Effector memory CD4-positive, alpha-beta T cell (primary cell): ENCODE results near the gene NANOGP8.

Source experiments
- DNase-seq, 3 donors: peaks; one replicate each; pipeline ENCODE4 v3.0.0-alpha.2; 2020
- H3K27ac ChIP-seq: 2 replicates; pipeline ENCODE4 v1.7.0; 2013; ENCODE audit warnings: mild to moderate bottlenecking, low read length, moderate library complexity; ENCODE audit not compliant: insufficient read depth, poor library complexity, severe bottlenecking
- H3K27me3 ChIP-seq: replicated peaks from 2 replicates; pipeline ENCODE4 v1.7.0; 2013; ENCODE audit warnings: mild to moderate bottlenecking, low read length; ENCODE audit not compliant: insufficient read depth, control insufficient read depth, poor library complexity, severe bottlenecking
- H3K36me3 ChIP-seq: 2 replicates; pipeline ENCODE4 v1.7.0; 2013; ENCODE audit warnings: mild to moderate bottlenecking, low read length, moderate library complexity; ENCODE audit not compliant: control insufficient read depth, insufficient read depth
- H3K4me1 ChIP-seq: 2 replicates; pipeline ENCODE4 v1.7.0; 2013; ENCODE audit warnings: low read length, mild to moderate bottlenecking; ENCODE audit not compliant: control insufficient read depth, insufficient read depth, poor library complexity, severe bottlenecking
- H3K4me3 ChIP-seq: 2 replicates; pipeline ENCODE4 v1.7.0; 2013; ENCODE audit warnings: low read length, low read depth, mild to moderate bottlenecking; ENCODE audit not compliant: insufficient read depth, poor library complexity, severe bottlenecking
- H3K9me3 ChIP-seq: 2 replicates; pipeline ENCODE4 v1.7.0; 2013; ENCODE audit warnings: mild to moderate bottlenecking, low read length, moderate library complexity; ENCODE audit not compliant: control insufficient read depth

The NANOGP8 gene

DNA sequence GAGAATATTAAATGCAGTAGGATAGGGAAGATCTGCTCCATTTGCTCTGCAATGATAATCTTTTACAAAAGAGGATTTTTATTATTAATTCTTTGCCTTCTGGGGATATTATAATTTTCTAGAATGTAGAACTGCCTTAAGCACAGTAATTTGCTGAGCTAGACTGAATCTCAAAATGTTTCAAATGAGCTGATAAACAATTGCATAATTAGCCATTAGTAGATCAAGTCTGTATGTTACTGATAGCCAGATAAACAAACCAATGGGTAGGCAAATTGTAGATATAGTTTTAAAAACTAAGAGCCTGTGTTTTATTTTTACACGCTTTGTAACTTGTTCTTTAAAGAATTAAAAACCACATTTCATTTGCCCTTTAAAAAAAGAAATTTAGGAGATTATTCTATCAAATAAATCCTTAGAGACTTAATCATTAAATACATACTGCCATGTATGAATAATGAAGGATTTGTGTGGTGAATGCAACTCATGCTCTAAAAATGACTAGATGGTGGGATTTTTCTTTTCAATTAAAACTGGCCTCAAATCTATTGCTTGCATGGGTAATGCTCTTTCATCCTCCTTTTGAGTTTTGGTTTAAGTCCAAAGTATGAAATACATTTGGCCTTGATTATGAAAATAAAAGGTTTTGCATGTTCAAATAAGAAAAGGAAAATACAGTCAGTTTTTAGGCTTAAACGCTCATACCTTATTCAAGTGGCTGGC lies 32.6 kb upstream of the NANOGP8 start:
- no peak overlapping the region for H3K27ac ChIP-seq
- H3K9me3 ChIP-seq: no peaks in the 10 kb centered on the region
- no peaks in the 10 kb centered on the region for H3K4me1 ChIP-seq
- H3K36me3 ChIP-seq: no peaks in the 10 kb centered on the region
- no peak for DNase-seq
- H3K27me3 ChIP-seq: no peaks in the 10 kb centered on the region
- H3K4me3 ChIP-seq: no peak overlapping the region

DNA sequence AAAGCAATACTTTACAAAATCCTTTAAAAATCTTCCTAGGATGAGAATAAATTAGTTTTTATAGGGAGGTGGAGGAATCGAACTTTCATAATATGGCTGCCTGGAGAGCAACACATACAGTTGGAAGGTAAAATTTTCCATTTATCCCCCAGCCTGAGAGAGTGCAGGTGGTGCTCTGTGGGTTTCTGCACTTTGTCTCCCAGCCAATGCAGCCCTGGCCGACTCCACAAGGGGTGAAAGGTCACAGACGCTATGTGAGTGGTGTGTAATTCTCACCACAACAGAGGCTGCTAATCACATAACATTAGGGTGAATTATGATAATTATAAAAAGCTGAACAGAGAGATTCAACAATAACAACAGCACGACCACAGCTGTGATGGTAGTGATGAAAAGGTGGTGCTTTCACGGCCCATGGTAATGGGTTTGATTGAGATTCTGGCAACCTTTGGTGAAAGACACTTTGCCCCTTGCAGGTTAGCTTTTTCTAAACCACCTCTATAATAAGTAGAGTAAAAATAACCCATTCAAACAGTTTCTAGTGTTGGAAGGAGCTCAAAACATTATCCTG lies 30.1 kb upstream of the NANOGP8 start:
- Histone ChIP-seq H3K4me1 (no peaks in the 10 kb centered on the region), H3K9me3 (no peaks in the 10 kb centered on the region), H3K4me3 (no peak overlapping the region), H3K36me3 (no peaks in the 10 kb centered on the region), H3K27me3 (no peaks in the 10 kb centered on the region), H3K27ac (no peak overlapping the region)
- no peak for DNase-seq

DNA sequence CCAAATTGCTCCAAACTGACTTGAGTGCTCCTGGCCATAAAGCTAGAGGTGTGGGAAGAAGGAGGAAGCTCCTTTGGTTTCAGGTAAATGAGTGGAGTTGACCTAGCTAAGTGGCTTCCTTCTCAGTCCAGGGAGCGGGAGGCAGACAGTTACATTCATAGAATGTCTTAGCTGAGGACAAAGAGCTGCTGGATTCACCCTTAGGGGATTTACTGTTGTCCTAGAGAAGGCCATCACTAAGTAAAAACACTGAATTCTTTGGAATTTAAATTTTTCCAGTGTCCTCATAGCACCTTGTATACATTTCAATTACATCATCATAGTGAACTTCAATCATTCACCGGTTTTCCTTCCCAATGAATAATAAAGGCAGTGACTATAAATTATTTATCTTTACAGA lies 27.3 kb upstream of the NANOGP8 start:
- Histone ChIP-seq H3K4me1 (no peaks in the 10 kb centered on the region), H3K36me3 (no peaks in the 10 kb centered on the region), H3K27ac (no peak overlapping the region), H3K9me3 (no peaks in the 10 kb centered on the region), H3K4me3 (no peak overlapping the region), H3K27me3 (no peaks in the 10 kb centered on the region)
- DNase-seq: no peak

DNA sequence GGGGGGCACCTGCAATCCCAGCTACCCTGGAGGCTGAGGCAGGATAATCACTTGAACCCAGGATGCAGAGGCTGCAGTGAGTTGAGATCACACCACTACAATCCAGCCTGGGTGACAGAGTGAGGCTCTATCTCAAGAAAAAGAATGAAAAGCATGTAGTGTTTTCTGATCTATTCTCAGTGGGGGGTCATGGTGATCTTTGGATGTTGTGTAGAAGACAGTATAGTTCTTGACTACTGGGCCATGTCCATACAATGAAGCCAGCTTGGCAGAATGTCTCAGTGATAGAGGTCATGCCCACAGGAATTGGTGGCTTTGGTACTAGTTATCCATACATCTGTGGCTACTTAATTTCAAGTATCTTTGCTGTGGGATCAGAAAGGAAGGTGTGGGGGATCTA lies 26.8 kb upstream of the NANOGP8 start:
- H3K4me1 ChIP-seq: no peaks in the 10 kb centered on the region
- H3K27me3 ChIP-seq: no peaks in the 10 kb centered on the region
- no peak for DNase-seq
- H3K9me3 ChIP-seq: no peaks in the 10 kb centered on the region
- H3K4me3 ChIP-seq: no peak overlapping the region
- no peak overlapping the region for H3K27ac ChIP-seq
- H3K36me3 ChIP-seq: no peaks in the 10 kb centered on the region

DNA sequence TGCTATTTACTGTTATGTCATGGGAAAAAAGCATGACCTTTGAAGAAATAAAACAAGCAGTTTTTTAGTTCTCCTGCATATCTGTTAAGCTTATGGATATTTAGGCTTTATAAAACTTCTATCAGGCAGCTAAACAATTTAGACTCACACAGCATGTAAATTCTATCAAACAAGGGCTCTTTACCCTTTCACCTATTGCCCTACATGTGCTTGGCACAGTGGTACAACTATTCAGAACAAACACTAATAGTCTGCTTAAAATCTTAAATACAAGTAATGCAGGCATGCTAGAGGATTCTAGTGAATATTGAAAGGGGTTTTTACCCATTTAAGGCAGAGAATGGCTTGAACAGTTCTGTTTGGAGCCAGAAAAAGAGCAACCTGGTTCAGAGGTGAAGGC lies 23.4 kb upstream of the NANOGP8 start:
- Histone ChIP-seq H3K9me3 (no peaks in the 10 kb centered on the region), H3K4me1 (no peaks in the 10 kb centered on the region), H3K27ac (no peak overlapping the region), H3K4me3 (no peak overlapping the region), H3K27me3 (no peaks in the 10 kb centered on the region), H3K36me3 (no peaks in the 10 kb centered on the region)
- no peak for DNase-seq

DNA sequence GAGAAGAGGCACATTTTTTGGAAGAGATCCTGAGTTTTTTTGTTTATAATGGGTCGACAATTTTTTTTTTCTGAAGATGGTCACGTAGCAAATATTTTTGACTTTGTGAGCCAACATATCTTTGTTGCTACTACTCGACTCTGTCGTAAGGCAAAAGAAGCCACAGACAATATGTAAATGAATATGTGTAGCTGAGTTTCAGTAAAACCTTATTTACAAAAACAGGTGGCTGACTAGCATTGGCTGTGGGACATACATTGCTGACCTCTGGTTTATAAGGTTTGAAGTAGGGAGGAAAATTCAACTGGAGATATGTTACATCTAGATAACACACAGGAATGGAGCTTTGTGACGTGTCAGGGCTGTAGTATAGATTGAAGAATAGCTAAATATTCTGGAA lies 22.5 kb upstream of the NANOGP8 start:
- no peak for DNase-seq
- H3K4me3 ChIP-seq: no peak overlapping the region
- H3K36me3 ChIP-seq: no peaks in the 10 kb centered on the region
- H3K27me3 ChIP-seq: no peaks in the 10 kb centered on the region
- H3K9me3 ChIP-seq: no peaks in the 10 kb centered on the region
- no peak overlapping the region for H3K27ac ChIP-seq
- H3K4me1 ChIP-seq: no peaks in the 10 kb centered on the region

DNA sequence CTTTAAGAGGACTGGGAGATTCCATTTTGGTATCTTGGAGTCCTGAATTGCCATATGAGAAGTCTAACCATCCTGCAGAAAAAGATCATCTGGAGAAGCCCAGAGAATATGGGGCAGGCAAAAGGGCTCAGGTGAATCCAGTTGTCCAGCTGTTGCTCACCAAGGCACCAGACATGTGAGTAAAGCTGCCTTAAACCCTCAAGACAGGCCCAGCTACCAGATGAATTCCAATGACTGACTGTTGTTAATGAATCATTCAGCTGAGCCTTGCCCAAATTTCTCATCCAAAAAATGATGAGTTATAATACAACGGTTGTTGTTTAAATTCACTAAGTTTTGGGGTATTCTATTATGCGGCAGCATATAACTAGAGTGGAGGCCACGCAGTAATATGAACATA lies 22.0 kb upstream of the NANOGP8 start:
- no peaks in the 10 kb centered on the region for H3K4me1 ChIP-seq
- H3K27ac ChIP-seq: no peak overlapping the region
- no peaks in the 10 kb centered on the region for H3K27me3 ChIP-seq
- no peak for DNase-seq
- no peaks in the 10 kb centered on the region for H3K9me3 ChIP-seq
- H3K4me3 ChIP-seq: no peak overlapping the region
- no peaks in the 10 kb centered on the region for H3K36me3 ChIP-seq

DNA sequence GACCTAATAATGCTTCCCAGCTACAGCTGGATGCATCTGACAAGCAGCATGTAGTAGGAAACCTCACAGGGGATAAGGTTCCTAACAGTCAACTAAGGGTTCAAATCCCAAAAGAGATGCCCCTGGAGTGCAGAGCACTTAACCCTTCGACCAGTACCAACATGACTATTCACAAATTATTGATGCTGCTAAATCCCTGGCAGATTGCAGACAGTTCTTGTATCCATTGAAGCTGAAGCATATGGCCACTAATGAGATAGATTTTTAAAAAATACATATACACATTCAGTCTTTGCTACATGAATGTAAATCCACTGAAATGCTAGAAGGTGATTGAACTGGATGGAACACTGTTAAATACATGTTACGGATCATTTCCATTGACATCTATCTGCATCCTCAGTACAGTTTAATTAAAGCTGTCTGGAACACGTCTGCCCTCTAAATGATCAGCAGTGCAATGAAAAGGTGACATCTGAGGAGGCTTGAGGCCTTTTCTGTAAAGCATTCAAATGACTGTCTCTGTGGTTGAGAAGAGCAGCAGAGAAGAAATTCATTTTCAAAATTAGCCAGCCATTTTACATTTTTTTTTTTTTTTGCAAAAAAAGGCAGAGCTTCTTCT lies 19.5 kb upstream of the NANOGP8 start:
- no peaks in the 10 kb centered on the region for H3K9me3 ChIP-seq
- no peaks in the 10 kb centered on the region for H3K36me3 ChIP-seq
- no peak overlapping the region for H3K27ac ChIP-seq
- no peaks in the 10 kb centered on the region for H3K27me3 ChIP-seq
- no peak for DNase-seq
- H3K4me1 ChIP-seq: no peaks in the 10 kb centered on the region
- no peak overlapping the region for H3K4me3 ChIP-seq

DNA sequence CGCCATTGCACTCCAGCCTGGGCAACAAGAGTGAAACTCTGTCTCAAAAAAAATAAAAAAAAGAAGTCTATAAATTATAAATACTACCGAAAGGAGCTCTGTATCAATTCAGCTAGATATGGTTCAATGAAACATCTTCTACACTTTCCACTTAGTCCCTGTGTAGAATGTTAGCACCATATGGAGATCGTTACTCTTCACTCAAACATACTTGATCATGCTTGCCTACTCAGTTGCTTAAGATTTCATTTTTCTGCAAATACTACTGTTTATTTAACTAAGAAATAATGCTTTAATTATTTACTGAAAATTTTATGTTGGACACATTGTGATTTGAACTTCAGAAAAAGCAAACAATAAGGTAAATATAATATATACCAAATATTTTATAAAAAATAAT lies 17.1 kb upstream of the NANOGP8 start:
- Histone ChIP-seq H3K4me3 (no peak overlapping the region), H3K27ac (no peak overlapping the region), H3K9me3 (no peaks in the 10 kb centered on the region), H3K36me3 (no peaks in the 10 kb centered on the region), H3K27me3 (no peaks in the 10 kb centered on the region), H3K4me1 (no peaks in the 10 kb centered on the region)
- DNase-seq: no peak

DNA sequence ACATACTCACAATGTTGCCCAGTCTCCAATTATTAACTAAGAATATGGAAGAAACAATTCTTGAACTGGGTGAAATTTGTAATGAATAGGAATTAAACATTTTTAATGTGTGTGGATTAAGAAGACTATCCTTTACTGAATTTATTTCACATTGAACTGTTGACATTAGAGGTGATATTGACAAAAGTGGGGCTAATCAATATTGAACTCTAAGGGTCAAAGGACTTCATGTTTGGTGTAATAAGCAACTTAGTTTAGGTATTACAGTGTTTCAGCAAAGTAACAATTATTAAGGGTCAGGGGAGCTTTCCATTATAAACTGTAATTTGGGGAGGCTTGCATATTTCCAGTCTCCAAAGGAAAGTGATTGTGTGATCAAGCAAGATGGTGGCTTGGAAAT lies 16.2 kb upstream of the NANOGP8 start:
- H3K27me3 ChIP-seq: no peaks in the 10 kb centered on the region
- H3K36me3 ChIP-seq: no peaks in the 10 kb centered on the region
- no peaks in the 10 kb centered on the region for H3K4me1 ChIP-seq
- no peak for DNase-seq
- no peaks in the 10 kb centered on the region for H3K9me3 ChIP-seq
- no peak overlapping the region for H3K4me3 ChIP-seq
- no peak overlapping the region for H3K27ac ChIP-seq
